ENCODE results near the gene RAB26. TPM values are rescaled to one million over a fixed set of nuclear protein-coding genes. Genes with fewer than 3 reads are reported as not detected.

The RAB26 gene
- total RNA-seq, 1 donor from 2014 or later = 0.98 TPM

- DNase-seq (ENCODE audit: low read depth, low spot score) = no peak
- Mint-ChIP-seq H3K36me3 (ENCODE audit: low read depth) (no peaks in the 10 kb centered on the region), H3K27me3 (ENCODE audit: low read depth) (no peaks in the 10 kb centered on the region), H3K9me3 (no peaks in the 10 kb centered on the region), H3K4me1 (peaks cover 22% of the 10 kb centered on the region), H3K27ac (ENCODE audit: unreplicated experiment) (no peak overlapping the region), H3K4me3 (no peak overlapping the region)
- no peak for TF ChIP-seq CTCF (conservative IDR thresholded peaks at IDR 0.05)
Observed at GRCh38 chr16:2160915-2161551, 12.6 kb downstream of the RAB26 start.

GRCh38 chr16:2161911-2162310 lies 13.5 kb downstream of the RAB26 start:
- TF ChIP-seq CTCF (conservative IDR thresholded peaks at IDR 0.05) = no peak
- no peak overlapping the region for H3K27ac Mint-ChIP-seq (ENCODE audit: unreplicated experiment)

DNA sequence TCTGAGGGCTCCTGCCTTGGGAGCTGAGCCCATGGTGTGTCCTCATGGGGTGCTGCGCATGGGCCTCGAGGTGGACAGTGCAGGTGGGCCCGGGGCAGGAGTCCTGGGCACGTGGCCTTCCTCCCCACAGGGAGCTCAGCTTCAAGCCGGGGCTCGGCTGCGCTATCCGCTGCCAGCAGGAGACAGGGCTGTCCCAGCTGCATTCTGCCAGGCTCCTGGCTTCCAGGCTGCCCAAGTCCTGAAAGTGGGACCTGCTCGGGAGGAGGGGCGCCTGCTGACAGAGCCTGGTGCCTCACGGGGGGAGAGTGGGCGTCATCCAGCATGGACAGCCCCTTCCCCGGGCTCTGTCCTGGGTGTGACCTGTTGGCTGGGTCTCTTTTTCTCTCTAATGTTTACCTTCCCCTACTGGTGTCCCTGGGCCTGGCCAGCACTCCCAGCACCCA lies 14.3 kb downstream of the RAB26 start:
- H3K4me1 Mint-ChIP-seq = peaks cover 6% of the 10 kb centered on the region
- no peak overlapping the region for H3K4me3 Mint-ChIP-seq
- DNase-seq (ENCODE audit: low read depth, low spot score) = no peak
- H3K27me3 Mint-ChIP-seq (ENCODE audit: low read depth) = no peaks in the 10 kb centered on the region
- no peak for TF ChIP-seq CTCF (conservative IDR thresholded peaks at IDR 0.05)
- H3K36me3 Mint-ChIP-seq (ENCODE audit: low read depth) = no peaks in the 10 kb centered on the region
- no peaks in the 10 kb centered on the region for H3K9me3 Mint-ChIP-seq
- no peak overlapping the region for H3K27ac Mint-ChIP-seq (ENCODE audit: unreplicated experiment)

More at GRCh38 chr16:2161911-2162310, 13.5 kb downstream of the RAB26 start:
- Mint-ChIP-seq H3K36me3 (ENCODE audit: low read depth) (no peaks in the 10 kb centered on the region), H3K4me3 (no peak overlapping the region), H3K27me3 (ENCODE audit: low read depth) (no peaks in the 10 kb centered on the region), H3K9me3 (no peaks in the 10 kb centered on the region), H3K4me1 (peaks cover 13% of the 10 kb centered on the region)
- no peak for DNase-seq (ENCODE audit: low read depth, low spot score)

DNA sequence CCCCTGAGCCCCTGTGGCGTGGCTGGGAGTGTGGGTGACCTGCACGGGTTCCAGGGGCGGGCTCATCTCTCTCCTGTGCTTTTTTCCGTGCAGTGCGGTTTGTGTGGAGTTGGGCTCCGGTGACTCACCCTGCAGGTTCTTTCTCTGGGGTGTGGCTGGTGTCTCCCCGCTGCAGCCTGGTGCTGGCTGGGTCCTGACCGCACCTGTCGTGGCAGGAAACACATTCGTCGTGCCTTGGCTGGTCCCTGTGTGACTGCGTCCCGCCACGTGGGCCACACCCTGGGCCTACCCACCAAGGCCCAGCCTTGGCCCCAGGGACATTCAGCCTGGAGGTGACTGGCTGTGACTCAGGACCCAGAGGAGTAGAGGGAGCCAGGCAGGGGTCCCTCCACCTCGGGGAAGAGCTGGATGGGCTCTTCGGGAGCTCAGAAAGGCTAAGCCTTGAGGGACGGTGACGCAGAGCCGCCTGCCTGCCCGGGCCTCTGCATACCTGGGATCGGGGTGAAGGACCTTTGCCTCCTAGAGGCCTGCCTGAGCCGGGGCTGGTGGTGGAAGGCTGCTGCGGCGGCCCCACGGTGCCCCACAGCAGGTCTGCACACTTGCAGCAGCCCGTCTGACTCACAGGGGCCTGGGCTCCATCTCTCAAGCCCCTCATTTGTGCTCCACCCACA lies 14.9 kb downstream of the RAB26 start:
- peaks cover 2% of the 10 kb centered on the region for H3K36me3 Mint-ChIP-seq (ENCODE audit: low read depth)
- H3K4me3 Mint-ChIP-seq = no peak overlapping the region
- H3K27me3 Mint-ChIP-seq (ENCODE audit: low read depth) = no peaks in the 10 kb centered on the region
- H3K27ac Mint-ChIP-seq (ENCODE audit: unreplicated experiment) = no peak overlapping the region
- no peaks in the 10 kb centered on the region for H3K9me3 Mint-ChIP-seq
- no peak for TF ChIP-seq CTCF (conservative IDR thresholded peaks at IDR 0.05)
- no peak for DNase-seq (ENCODE audit: low read depth, low spot score)
- H3K4me1 Mint-ChIP-seq = peaks cover 6% of the 10 kb centered on the region

DNA sequence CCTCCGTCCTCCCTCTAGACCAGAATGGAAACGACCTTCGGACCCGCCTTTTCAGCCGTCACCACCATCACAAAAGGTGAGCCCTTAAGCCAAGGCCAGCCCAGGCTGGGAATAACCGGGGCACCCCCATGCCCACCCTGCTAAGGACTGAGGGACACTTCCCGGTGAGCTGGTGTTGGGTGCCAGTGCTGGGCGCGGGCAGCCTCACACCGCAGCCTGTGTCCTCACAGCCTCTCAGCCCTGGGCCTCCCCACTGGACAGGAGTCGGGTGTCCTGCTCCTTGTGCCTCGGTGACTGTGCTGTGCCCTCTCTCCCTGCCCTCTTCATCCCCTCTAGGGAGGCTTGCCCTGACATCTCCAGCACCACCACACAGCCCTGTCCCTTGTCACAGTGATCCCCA lies 17.4 kb downstream of the RAB26 start:
- no peaks in the 10 kb centered on the region for H3K4me1 Mint-ChIP-seq
- TF ChIP-seq CTCF (conservative IDR thresholded peaks at IDR 0.05) = no peak
- H3K27me3 Mint-ChIP-seq (ENCODE audit: low read depth) = no peaks in the 10 kb centered on the region
- H3K27ac Mint-ChIP-seq (ENCODE audit: unreplicated experiment) = no peak overlapping the region
- peaks cover 2% of the 10 kb centered on the region for H3K36me3 Mint-ChIP-seq (ENCODE audit: low read depth)
- no peak for DNase-seq (ENCODE audit: low read depth, low spot score)
- H3K4me3 Mint-ChIP-seq = no peak overlapping the region
- no peaks in the 10 kb centered on the region for H3K9me3 Mint-ChIP-seq
